Measurements from ENCODE around the gene CD6. TPM values are rescaled to one million over a fixed set of nuclear protein-coding genes. Genes with fewer than 3 reads are reported as not detected.

CD6 gene
- total and polyA plus RNA-seq, 10 donors, result 10.9 to 47.6 (median 21.2) TPM

- no peak for DNase-seq
- H3K4me1 ChIP-seq, result peaks cover 0 to 69% (median 30%) of the 10 kb centered on the region in 6 donors
- peak overlapping the region in 4 of 8 donors; percentile 35 to 69 (median 49) for H3K27ac ChIP-seq
- TF ChIP-seq POLR2A (IDR thresholded peaks at IDR 0.05), result no peak
- TF ChIP-seq CTCF (IDR thresholded peaks at IDR 0.05 in 8 of 11, conservative IDR thresholded peaks at IDR 0.05 in 3 of 11), result no peak
- no peak for TF ChIP-seq POLR2AphosphoS5 (IDR thresholded peaks at IDR 0.05)
- peak overlapping the region in 1 of 8 donors; percentile 2 for H3K4me3 ChIP-seq
- intact Hi-C loops (cut with DNase I; ENCODE audit: low total_unique reads), result no loop called here
- H3K36me3 ChIP-seq, result peaks cover 3 to 100% (median 68%) of the 10 kb centered on the region in 6 donors
- H3K27me3 ChIP-seq (replicated peaks in 1 of 7), result no peaks in the 10 kb centered on the region
- H3K9me3 ChIP-seq, result no peaks in the 10 kb centered on the region
- WGBS, 5 donors, result 82 to 98% (median 96%) methylated on average over 4 of the region's 4 CpGs
These were observed 29.3 kb upstream of the CD6 start for GRCh38 chr11:60942219-60942618.

GRCh38 chr11:60942970-60943565, 28.4 kb upstream of the CD6 start:
- Histone ChIP-seq H3K36me3 (peaks cover 3 to 100% (median 61%) of the 10 kb centered on the region in 6 donors), H3K4me3 (no peak overlapping the region), H3K4me1 (peaks cover 0 to 74% (median 34%) of the 10 kb centered on the region in 6 donors), H3K27me3 (replicated peaks in 1 of 7) (no peaks in the 10 kb centered on the region), H3K27ac (peak overlapping the region in 5 of 8 donors; percentile 11 to 69 (median 45)), H3K9me3 (no peaks in the 10 kb centered on the region)
- intact Hi-C loops (cut with DNase I; ENCODE audit: low total_unique reads), result no loop called here
- DNase-seq, result no peak
- TF ChIP-seq POLR2AphosphoS5 (IDR thresholded peaks at IDR 0.05) (peak in 2 of 3 donors; percentile 15 to 17), CTCF (IDR thresholded peaks at IDR 0.05 in 8 of 11, conservative IDR thresholded peaks at IDR 0.05 in 3 of 11) (no peak)
- 62 to 72% (median 66%) methylated on average over 9 of the region's 9 CpGs for WGBS, 5 donors

- intact Hi-C loops (cut with DNase I; ENCODE audit: low total_unique reads), result no loop called here
- 71 to 79% (median 76%) methylated on average over 11 of the region's 11 CpGs for WGBS, 5 donors
- Histone ChIP-seq H3K9me3 (no peaks in the 10 kb centered on the region), H3K36me3 (peaks cover 3 to 93% (median 45%) of the 10 kb centered on the region in 6 donors), H3K27me3 (replicated peaks in 1 of 7) (no peaks in the 10 kb centered on the region), H3K4me1 (peaks cover 3 to 89% (median 49%) of the 10 kb centered on the region in 6 donors), H3K27ac (peak overlapping the region in 2 of 8 donors; percentile 2 to 5), H3K4me3 (no peak overlapping the region)
- no peak for DNase-seq
- TF ChIP-seq CTCF (IDR thresholded peaks at IDR 0.05 in 8 of 11, conservative IDR thresholded peaks at IDR 0.05 in 3 of 11) (peak in 5 of 11 experiments; percentile 22 to 41 (median 31)), POLR2A (IDR thresholded peaks at IDR 0.05) (no peak), POLR2AphosphoS5 (IDR thresholded peaks at IDR 0.05) (no peak)
These were observed 26.8 kb upstream of the CD6 start for GRCh38 chr11:60944490-60945294.

GRCh38 chr11:60945295-60945667, 26.2 kb upstream of the CD6 start:
- H3K27ac ChIP-seq, result peak overlapping the region in 2 of 8 donors; percentile 2 to 5
- DNase-seq, result no peak
- peaks cover 3 to 87% (median 41%) of the 10 kb centered on the region in 6 donors for H3K36me3 ChIP-seq
- intact Hi-C loops (cut with DNase I; ENCODE audit: low total_unique reads), result no loop called here
- 92 to 100% (median 94%) methylated on average over 5 of the region's 5 CpGs for WGBS, 5 donors
- H3K4me1 ChIP-seq, result peaks cover 7 to 89% (median 55%) of the 10 kb centered on the region in 6 donors
- H3K27me3 ChIP-seq (replicated peaks in 1 of 7), result no peaks in the 10 kb centered on the region
- H3K9me3 ChIP-seq, result no peaks in the 10 kb centered on the region
- no peak for TF ChIP-seq POLR2A (IDR thresholded peaks at IDR 0.05)
- no peak for TF ChIP-seq CTCF (IDR thresholded peaks at IDR 0.05 in 8 of 11, conservative IDR thresholded peaks at IDR 0.05 in 3 of 11)
- no peak for TF ChIP-seq POLR2AphosphoS5 (IDR thresholded peaks at IDR 0.05)
- no peak overlapping the region for H3K4me3 ChIP-seq
